Measurements from ENCODE around the gene SLC25A51.
"Not testable (repeated sequence)": the region's sequence is repeated elsewhere in the genome, so short reads cannot be mapped to it uniquely, and the experiment has no call there.

Gene SLC25A51

DNA sequence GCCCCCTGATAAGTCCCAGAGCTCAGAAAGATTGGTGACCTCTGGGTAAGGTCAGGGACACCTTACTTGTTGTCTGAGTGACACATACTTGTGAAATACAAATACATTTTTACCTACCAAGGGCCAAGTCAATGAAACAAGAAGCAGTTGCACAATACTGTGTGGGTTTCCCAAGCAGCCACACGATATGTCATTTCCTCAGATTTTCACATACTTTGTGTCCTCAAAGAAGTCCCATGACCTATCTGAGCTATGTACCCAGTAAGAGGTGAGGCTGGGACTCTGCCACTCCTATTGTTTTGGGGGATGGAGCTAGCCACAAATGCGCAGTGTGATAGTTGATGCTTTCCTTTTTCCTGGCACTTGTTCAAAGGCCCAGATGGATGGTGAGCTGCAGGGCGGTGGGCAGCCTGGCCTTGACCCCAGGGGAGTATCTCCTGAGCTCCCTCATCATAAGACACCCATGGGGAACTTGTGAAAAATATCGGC is 4.8 kb upstream of the SLC25A51 start:
- no peak overlapping the region for H3K4me3 ChIP-seq (ENCODE audit: low read depth, low read length)
- DNase-seq (ENCODE audit: low read depth): no peak

GRCh38 chr9:37908283-37908682 is 4.4 kb upstream of the SLC25A51 start:
- no peak for DNase-seq (ENCODE audit: low read depth)
- no peak overlapping the region for H3K4me3 ChIP-seq (ENCODE audit: low read depth, low read length)

DNA sequence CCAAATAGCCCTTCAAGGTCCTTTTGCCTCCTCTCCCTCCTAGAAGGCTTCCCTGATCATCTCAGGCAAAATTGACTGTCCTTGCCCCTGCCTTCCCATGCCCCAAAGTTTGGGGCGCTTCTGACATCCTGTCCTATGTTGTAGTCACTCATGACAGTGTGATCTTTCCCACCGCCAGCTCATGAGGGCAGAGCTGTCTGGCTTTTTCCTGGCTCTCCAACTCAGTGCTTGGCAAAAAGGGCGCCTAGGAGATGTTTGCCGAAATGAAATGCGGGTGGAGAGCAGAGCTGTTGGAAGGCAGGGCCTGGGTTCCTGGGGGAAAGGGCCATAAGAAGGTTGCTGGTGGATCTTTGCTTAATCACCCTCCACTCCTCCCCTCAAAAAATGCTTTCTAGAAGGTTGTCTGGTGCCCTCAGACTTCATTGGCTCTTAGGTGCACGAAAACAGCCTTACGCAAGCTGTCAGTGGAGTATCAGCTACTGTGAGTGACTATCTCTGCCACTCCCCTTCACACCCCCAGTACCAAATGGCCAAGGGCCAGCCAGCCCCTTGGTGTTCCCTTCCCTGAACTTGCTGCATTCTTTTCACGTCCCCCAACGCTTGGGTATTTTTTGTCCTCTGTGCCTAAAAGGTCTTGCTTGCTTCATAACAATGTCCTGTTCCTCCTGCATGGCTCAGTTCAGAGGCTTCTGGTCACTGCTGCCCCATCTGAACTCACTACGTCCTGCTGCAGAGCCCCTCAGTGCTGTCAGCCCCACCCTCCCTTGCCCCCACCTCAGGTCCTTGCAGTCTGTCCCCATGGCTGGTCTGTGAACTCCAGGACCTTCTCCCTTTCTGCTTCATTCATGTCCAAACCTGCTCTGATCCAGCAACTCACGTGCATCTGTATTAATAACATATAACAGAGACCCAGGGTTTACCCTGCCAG is 2.6 kb upstream of the SLC25A51 start:
- no peak for DNase-seq (ENCODE audit: low read depth)
- no peak overlapping the region for H3K4me3 ChIP-seq (ENCODE audit: low read depth, low read length)

DNA sequence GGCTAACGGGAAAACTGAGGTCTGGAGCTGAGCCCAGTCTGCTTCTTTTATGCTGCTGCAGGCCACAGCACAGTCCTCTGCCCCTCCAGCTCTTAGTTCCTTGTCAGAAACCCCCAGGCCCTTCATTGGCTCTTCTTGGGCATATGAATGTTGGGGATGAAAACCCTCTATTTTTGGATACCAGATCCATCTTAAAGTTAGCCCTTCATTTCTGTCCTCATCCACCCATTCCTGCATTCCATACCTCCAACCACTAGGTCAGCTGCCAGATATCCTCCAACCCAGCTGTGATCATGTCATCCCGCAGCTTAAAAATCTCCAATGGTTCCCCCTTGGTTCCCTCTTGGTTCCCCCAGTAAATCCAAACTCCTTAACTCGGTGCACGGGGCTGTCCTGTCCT is 1.8 kb upstream of the SLC25A51 start:
- no peak overlapping the region for H3K4me3 ChIP-seq (ENCODE audit: low read depth, low read length)
- no peak for DNase-seq (ENCODE audit: low read depth)

GRCh38 chr9:37905131-37905505 is 1.2 kb upstream of the SLC25A51 start:
- H3K4me3 ChIP-seq (ENCODE audit: low read depth, low read length): peak overlapping the region; percentile 65
- no peak for DNase-seq (ENCODE audit: low read depth)

GRCh38 chr9:37904445-37905130 is 661 bp upstream of the SLC25A51 start:
- peak overlapping the region; percentile 65 for H3K4me3 ChIP-seq (ENCODE audit: low read depth, low read length)
- DNase-seq (ENCODE audit: low read depth): no peak

- H3K4me3 ChIP-seq (ENCODE audit: low read depth, low read length): peak overlapping the region; percentile 65
- no peak for DNase-seq (ENCODE audit: low read depth)
These were observed 906 bp downstream of the SLC25A51 start for GRCh38 chr9:37902796-37903646.

GRCh38 chr9:37902131-37902530 is 1.8 kb downstream of the SLC25A51 start:
- no peak for DNase-seq (ENCODE audit: low read depth)
- no peak overlapping the region for H3K4me3 ChIP-seq (ENCODE audit: low read depth, low read length)

GRCh38 chr9:37899041-37899440 is 4.9 kb downstream of the SLC25A51 start:
- no peak for DNase-seq (ENCODE audit: low read depth)

DNA sequence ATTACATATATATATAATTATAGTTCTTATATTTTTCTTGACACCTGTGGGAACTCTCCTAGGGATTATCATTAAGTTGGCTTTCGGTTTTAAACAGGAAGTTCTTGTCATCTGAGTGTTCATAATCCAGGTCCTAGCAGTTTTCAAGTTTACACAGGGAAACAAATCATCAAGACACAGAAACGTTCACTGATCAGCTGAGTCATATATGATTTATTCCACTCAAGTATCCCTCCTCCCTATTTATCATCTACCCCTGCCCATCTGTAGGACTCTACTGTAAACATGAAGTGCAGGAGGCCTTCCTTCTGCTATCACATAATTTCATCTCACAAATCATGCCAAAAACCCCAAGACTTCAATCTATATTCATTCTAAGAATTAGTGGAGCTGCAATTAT is 6.3 kb downstream of the SLC25A51 start:
- H3K4me3 ChIP-seq (ENCODE audit: low read depth, low read length): no peak overlapping the region
- DNase-seq (ENCODE audit: low read depth): no peak

More at GRCh38 chr9:37899041-37899440, 4.9 kb downstream of the SLC25A51 start:
- H3K4me3 ChIP-seq (ENCODE audit: low read depth, low read length): no peak overlapping the region

DNA sequence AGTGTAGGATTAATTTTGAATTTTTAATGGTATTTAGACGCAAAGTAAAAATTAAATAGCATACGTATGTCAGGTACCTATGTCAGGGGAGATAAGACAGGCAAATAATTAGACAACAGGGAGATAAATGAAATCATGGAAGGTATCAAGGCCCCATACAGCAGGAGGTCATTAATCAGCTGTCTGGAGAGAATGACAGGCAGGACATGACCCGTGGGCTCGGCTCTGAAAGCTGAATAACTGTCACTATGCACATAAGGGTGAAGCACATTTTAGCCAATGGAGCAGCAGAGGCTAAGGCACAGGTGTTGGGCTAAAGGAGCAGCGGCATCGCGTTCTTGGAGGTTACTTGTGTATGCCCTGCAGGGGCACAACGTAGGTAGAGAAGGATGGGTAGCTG is 11.9 kb downstream of the SLC25A51 start:
- DNase-seq (ENCODE audit: low read depth): no peak
- no peak overlapping the region for H3K4me3 ChIP-seq (ENCODE audit: low read depth, low read length)

- not testable (repeated sequence) for DNase-seq (ENCODE audit: low read depth); H3K4me3 ChIP-seq (ENCODE audit: low read depth, low read length)
These were observed 12.9 kb downstream of the SLC25A51 start for GRCh38 chr9:37891042-37891441.

GRCh38 chr9:37889536-37889935 is 14.4 kb downstream of the SLC25A51 start:
- no peak for DNase-seq (ENCODE audit: low read depth)

GRCh38 chr9:37887977-37888583 is 15.8 kb downstream of the SLC25A51 start:
- not testable (repeated sequence) for DNase-seq (ENCODE audit: low read depth); H3K4me3 ChIP-seq (ENCODE audit: low read depth, low read length)

More at GRCh38 chr9:37889536-37889935, 14.4 kb downstream of the SLC25A51 start:
- H3K4me3 ChIP-seq (ENCODE audit: low read depth, low read length): no peak overlapping the region

DNA sequence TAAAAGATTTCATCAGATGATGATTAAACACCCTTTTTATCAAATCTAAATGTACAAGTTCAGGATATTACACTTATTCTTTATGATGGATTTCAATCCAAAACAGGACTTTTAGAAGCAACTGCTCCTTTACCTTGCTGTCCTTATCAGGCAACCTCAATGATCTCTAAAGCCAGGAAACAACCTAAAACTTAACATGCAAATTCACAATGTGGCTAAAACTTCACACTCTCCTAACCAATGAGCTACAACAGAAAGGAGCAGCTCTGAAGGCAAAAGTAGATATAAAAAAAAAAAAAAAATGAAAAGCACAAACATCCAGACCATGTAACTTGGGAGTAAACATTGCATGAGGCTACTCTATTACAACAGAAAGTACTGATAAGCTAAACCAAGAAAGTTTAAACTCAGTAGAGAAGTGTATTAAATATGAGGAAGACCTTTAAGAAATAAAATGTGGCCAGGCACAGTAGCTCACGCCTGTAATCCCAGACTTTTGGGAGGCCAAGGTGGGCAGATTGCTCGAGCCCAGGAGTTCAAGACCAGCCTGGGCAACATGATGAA is 22.9 kb downstream of the SLC25A51 start:
- H3K4me3 ChIP-seq (ENCODE audit: low read depth, low read length): no peak overlapping the region
- DNase-seq (ENCODE audit: low read depth): no peak

DNA sequence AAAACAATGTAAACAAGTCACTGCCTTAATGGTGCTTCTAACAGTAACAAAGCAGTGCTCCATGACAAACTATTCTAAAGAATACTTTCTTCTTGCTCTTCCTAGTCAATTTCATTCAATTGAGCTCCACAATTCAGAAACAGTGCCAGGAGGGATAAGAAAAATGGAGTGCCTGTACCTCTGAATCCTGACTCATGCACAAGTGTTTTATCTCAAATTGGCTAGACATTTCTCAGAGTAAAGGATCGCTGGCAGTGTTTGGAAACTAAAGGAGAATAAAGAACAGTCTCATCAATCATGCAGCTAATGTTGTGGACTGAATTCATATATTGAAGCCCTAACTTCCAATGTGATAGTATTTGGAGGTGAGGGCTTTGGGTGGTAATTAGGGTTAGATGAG is 27.6 kb downstream of the SLC25A51 start:
- H3K4me3 ChIP-seq (ENCODE audit: low read depth, low read length): no peak overlapping the region
- no peak for DNase-seq (ENCODE audit: low read depth)

- DNase-seq (ENCODE audit: low read depth): no peak
- H3K4me3 ChIP-seq (ENCODE audit: low read depth, low read length): no peak overlapping the region
These were observed 30.0 kb downstream of the SLC25A51 start for GRCh38 chr9:37873955-37874354.

DNA sequence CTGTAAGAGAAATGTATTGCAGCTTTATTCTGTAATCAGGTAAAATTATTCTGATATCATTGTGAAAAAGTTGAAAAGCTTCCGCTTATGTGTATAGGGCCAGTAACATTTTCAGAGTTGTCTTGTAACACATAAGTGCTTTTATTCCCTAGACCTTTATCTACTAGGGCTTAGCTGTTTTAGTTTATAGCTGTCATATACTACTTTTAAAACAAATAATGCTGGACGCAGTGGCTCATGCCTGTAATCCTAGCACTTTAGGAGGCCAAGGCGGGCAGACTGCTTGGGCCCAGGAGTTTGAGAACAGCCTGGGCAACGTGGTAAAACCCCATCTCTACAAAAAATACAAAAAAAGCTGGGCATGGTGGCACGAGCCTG is 33.1 kb downstream of the SLC25A51 start:
- DNase-seq (ENCODE audit: low read depth): no peak
- no peak overlapping the region for H3K4me3 ChIP-seq (ENCODE audit: low read depth, low read length)
